CD4-positive, alpha-beta T cell treated with Interleukin-17A for 1 hour (primary cell): ENCODE data around the gene CACNA1A.

ENCODE experiments used
- DNase-seq: peaks from one replicate; pipeline ENCODE4 v3.0.0-alpha.2; 2020

CACNA1A gene

DNA sequence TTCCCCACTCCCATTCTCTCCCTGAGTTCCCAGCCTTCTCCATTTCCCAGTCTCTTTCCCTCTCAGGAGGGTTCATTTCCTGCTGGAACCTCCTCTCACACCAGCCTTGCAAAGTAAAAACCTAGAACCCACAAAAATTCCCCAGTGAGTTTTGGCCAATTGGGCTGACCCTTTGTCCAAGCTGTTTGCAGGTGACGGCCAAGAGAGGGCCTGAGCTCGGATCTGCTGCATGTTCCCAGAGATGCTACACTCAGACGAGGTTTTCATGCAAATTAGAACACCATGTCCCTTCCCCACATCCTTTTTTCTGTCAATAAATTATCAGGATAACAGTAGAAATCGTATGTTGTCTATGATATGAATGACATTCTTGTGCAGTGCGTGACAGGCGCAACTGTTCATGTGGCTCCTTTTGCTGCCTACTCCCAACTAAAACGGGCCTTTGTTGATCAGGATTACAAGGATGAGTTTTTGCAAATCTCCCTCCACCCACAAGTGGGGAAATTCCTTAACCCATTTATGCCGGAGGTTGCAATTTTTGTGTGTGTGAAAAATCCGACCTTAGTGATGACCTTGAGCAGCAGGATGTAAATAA is 149.5 kb downstream of the CACNA1A start:
- no peak for DNase-seq

DNA sequence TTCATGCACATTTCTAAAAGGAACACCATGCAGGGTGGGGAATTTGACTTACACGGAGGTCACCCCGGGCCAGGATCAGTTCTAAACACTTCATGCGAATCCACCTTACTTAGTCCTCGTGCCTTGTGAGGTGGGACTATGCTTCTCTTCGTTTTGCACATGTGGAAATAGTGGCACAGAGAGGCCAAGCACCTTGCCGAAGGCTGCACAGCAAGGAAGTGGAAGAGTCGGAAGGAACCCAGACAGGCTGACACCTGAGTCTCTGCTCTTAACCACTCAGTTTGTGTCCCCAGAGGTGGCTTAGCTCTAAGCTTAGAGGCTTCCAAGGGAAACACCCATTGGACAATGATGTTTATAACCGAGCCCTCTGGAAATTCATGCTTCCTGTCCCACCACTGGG is 150.1 kb downstream of the CACNA1A start:
- DNase-seq, result no peak

DNA sequence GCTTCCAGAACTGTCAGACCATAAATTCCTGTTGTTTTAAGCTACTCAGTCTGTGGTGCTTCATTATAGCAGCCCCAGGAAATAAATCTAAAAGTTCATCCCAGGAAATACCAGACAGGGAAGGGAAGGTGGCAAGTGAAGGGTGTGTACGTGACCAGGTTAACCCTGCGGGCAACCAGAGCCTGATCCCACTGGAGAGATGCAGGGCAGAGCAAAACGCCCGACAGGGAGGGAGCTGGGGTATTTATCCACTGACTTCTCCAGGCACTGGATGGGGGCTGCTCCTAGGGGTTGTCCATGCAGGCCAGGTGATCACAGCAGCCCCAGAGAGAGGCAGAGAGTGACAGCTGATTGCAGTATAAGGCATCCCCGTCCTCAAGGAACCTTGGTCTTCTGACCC is 150.9 kb downstream of the CACNA1A start:
- no peak for DNase-seq

DNA sequence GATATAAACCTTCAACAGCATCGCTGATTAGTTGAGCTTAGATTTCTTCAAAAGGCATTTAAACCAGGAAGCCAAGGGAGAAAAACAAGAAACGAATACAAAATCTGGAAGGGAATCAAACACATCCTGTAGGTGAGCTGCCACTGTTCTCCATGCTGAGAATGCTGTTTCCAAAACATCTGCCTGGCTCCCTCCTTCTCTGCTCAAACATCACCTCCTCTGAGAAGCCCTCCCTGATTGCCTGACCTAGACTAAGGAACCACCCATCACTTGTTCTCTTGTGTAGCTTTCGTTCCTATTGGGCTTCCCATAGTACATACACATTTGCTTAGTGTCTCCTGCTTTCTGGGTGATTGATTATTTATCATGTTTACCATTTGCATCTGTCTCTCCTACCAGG is 152.7 kb downstream of the CACNA1A start:
- no peak for DNase-seq

DNA sequence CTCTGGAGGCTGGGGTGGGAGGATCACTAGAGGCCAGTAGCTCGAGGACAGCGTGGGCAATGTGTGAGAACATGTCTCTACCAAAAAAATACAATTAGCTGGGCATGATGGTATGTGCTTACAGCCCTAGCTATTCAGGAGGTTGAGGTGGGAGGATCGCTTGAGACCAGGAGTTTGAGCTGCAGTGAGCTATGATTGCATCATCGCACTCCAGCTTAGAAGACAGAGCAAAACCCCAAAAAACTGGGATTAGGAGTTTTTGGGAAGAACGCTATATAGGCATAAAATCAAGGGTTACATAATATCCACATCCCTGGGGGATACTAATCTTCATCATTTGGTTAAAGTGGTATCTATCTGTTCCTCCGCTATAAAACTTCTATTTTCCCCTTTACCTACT is 155.5 kb downstream of the CACNA1A start:
- DNase-seq, result no peak

DNA sequence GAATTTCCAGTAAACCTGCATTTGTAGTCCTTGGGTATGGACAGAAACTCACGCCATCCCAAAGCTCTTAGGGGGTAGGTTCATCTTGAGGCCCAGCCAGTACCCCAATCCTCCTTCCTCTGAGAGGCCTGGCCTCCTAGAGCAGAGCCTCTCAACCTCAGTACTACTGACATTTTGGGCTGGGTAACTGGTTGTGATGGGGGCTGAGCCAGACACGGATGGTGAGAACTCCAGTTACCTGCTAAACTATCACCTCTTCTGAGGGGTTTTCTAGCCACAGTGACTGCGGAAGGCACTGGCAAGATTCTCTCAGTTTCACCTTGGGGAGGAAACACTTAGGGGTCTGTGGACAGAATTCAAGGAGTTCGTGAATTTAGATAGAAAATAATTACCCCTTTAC is 156.2 kb downstream of the CACNA1A start:
- no peak for DNase-seq

DNA sequence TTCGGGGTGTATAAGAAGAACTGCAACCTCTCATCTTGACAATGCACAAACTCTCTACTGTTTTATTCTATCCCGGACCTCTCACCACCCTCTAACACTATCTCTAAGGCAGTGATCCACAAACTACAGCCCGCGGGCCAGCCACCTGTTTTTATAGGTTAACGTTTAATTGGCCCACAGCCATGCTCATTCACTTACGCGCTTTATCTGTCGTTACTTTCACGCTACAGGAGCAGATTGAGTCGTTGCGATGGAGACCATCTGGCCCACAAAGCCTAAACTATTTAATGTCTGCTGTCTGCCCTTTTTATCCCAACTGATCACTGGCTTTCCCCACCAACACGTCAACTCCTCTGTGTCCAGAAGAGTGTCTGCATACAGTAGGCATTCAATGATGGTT is 158.9 kb downstream of the CACNA1A start:
- no peak for DNase-seq

DNA sequence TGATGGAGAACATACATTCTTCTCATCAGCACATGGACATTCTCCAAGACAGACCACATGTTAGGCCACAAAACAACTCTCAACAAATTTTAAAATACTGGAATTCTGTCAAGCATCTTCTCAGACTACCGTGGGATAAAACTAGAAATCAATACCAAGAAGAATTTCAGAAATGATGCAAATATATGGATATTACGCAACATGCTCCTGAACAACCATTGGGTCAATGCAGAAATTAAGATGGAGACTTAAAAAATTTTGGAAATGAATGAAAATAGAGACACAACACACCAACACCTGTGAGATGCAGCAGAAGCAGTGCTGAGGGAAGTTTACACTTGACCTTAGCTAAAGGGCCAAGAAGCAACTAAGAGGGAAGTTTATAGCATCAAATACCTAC is 162.8 kb downstream of the CACNA1A start:
- DNase-seq, result no peak

DNA sequence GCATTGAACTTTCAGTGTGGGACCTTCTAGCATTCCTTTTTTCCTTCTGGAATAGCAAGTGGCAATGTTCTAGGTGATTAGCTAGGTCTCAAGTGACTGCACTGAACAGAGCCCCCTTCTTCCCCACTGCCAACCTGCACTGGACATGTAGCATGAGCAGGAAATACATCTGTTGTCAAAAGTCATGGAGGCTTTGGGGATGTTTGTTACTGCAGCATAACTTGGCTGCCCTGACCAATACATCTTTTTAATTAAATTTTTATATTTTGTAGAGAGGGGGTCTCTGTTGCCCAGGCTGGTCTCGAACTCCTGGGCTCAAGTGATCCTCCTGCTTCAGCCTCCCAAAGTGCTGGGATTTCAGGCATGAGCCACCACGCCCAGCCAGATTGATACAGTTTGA is 163.6 kb downstream of the CACNA1A start:
- no peak for DNase-seq

DNA sequence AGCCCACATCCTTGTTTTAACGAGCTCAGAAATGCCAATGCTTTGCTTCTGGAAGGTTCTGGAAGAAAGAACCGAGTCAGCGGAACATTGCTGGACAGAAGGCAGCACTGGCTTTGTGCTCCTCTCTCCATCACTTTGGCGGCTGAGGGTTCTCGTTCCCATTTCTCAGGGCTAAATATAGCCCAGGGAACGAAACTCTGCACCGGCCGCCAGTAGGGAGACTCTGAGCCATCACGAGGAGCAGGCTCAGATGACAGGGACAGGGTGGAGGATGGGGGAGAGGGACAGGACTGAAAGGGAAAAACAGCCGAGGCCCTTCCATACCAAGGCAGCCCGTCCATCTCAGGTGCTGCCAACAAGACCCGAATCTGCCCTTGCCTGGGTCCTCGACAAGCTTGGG is 166.4 kb downstream of the CACNA1A start:
- no peak for DNase-seq

DNA sequence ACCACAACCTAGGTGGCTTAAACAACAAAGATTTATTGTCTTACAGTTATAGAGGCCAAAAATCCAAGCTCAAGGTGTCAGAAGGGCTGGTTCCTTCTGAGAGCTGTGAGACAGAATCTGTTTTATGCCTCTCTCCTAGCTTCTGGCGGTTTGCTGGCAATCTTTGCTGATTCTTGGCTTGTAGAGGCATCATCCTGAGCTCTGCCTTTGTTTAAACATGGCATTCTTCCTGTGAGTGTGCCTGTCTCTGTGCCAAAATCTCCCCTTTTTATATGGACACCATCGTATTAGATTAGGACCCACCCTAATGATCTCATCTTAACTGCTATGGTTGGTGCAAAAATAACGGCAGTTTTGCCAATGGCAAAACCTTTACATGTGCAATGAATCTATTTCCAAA is 169.1 kb downstream of the CACNA1A start:
- DNase-seq, result no peak

DNA sequence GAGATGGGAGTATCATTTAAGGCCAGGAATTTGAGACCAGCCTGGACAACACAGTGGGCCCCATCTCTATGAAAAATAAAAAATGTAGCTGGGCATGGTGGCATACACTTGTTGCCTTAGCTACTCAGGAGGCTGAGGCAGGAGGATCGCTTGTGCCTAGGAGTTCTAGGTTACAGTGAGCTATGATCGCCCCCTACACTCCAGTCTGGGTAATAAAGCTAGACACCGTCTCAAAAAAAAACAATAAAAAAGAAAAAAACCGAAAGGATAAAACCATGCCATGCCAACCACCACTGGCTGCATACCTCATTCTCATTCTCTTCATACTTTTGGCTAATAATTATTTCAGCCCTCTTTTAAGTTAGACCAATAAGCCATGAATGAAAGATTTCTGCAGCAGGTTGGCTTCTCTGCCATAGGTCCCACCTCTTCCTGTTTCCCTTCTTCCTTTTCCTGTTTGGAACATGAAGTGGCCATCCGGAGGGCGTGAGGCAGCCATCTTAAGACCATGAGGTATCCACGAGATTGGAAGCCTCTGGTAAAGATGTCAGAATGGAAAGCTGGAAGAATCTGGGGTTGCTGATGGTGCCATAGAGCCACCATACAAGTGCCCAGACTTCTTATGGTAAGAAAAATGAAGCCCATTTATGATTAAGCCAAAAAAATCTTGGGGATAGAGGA is 171.3 kb downstream of the CACNA1A start:
- no peak for DNase-seq

DNA sequence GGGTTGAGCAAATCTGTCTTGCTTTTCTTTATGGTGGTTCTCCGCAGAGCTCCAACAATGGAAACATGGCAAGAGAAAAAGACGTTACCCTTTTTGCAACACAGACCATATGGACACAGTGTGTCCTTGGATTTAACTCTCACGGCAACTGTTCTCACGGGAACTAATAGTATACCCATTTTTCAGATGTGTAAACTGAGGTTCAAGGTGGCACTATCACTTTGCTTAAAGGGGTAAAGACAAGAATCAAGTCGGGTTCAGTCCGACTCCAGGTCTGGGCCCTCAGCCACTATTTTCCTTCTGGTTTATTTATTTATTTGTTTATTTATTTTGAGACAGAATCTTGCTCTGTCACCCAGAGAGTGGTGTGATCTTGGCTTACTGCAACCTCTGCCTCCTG is 176.0 kb downstream of the CACNA1A start:
- no peak for DNase-seq

DNA sequence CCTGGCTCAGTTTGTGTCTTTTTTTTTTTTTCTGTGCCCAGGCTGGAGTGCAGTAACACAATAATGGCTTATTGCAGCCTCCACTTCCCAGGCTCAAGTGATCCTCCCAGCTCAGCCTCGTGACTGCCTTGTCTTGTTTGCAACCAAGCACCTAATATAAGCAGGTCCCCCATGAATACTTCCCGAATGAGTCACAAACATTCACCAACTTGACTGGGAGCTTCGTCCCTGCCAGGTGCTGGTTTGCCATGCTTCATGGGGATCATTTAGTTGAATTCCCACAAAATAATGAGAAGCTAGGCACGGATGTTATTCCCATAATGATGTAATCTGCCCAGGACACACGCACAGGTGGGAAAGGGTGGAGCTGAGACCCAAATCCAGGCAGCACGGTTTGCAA is 176.5 kb downstream of the CACNA1A start:
- DNase-seq, result no peak

DNA sequence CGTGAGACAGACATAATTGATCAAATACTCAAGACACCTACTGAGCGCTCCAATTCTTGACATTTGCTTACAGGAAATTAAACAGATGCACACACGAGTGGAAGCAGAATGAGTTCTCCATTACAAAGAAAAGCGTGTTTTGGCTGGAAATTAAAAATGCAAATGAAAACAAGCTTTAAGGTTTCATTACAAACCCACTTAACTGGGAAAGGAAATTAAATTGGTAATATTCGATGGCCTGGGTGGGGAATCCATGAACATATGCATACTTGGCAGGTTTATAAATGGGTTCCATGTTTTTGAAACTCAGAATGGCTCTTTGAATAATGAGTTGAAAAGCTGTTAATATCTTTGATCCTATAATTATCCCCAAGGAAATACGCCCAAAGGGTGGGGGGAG is 178.0 kb downstream of the CACNA1A start:
- no peak for DNase-seq

DNA sequence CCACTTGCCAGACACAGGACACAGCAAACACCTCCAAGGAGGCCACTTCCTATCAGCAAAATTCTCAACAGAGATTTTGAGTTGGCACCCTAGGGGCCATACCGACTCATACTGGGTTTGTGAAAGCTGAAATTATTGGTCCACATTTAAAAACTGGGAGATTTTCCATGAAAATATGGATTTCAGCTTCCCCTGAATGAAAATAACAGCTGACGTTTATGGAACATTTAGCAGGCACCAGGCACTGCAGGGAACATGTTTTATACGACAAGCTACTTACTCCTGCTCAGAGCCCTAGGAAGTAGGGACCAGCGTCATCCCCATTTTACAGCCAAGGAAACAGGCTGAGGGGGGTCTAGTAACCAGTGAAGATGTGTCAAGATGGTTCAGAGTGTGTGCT is 186.8 kb downstream of the CACNA1A start:
- DNase-seq, result no peak

DNA sequence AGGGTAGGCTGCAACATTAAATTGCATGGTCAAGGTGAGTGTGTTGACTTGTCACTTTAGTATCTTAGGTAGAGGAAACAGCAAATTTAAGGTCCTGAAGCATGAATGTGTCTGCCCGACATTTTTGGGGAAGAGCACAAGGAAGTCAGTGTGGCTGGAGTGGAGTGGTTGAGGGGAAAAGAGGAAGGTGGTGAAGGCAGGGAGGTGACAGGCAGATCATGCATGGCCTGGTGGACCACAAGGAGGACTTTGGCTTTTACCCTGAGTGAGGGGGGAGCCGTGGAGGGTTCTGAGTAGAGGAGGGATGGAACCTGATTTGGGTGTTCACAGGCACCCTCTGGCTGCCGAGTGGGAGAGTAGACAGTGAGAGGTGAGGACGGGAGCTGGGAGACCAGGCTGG is 188.1 kb downstream of the CACNA1A start:
- no peak for DNase-seq

DNA sequence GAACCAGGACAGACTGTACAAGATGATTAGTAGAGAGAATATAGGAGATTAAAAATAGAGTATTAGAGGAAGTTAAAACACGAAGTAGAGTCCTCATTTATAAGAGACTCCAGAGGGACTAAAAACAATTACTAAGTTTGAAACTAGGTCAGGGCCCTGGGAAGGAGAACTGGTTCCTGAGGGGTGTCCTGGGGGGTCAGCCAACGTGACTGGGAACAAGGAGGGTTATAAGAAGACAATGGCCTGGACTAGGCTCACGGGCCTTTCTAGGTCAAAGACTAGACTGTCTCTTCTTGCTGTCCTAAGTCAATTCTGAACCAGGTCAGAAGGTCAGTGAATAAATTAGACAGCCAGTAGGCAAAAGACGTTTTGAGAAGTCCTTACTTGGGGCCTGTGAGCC is 190.8 kb downstream of the CACNA1A start:
- DNase-seq, result no peak

DNA sequence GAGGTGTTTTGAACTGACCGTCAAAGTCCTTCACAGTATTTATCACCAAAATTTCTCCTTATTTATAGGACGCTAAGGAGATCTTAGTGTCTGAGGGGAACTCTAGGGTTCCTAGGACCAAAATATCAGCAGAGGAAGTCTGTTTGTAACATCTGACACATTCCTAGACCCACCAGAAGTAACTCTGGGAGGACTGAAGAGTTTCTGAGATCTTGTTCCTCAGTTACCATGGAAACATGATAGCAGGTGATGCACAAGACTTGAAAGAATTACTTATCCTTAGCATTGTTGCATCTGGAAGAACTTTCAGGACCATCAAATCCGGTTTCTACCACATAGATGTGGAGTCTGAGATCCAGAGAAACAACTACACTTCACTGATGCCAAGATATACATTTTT is 191.5 kb downstream of the CACNA1A start:
- DNase-seq, result no peak

DNA sequence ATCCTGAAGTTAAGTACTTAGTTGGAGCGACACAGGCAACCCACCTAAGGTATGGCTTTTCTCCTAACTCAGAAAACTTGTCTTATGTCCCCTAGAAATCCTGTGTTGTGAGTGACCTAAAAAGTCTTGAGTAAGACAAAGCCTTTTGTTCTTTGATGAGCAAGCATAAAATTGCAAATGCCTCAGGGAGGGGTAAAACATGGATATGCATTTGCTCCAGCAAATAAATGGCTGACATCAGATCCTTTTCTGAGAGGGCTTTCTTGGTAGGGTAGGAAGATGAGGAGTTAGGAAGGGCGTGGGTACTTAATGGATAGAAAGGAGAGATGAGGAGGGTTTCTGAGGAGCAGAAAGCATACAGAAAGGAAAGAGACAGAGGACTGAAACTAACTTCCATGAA is 192.4 kb downstream of the CACNA1A start:
- DNase-seq, result no peak

DNA sequence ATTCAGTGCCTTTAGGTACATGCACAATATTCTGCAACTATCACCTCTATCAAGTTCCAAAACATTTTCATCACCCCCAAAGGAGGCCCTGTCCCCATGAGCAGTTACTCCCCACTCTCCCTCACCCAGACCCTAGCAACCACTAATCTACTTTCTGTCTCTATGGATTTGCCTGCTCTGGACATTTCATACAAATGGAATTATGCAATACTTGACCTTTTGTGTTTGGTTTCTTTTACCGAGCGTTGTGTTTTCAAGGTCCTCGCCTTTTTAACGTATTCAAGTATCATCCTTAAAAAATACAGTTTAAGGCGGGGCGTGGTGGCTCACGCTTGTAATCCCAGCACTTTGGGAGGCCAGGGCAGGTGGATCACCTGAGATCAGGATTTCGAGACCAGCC is 196.4 kb downstream of the CACNA1A start:
- no peak for DNase-seq

DNA sequence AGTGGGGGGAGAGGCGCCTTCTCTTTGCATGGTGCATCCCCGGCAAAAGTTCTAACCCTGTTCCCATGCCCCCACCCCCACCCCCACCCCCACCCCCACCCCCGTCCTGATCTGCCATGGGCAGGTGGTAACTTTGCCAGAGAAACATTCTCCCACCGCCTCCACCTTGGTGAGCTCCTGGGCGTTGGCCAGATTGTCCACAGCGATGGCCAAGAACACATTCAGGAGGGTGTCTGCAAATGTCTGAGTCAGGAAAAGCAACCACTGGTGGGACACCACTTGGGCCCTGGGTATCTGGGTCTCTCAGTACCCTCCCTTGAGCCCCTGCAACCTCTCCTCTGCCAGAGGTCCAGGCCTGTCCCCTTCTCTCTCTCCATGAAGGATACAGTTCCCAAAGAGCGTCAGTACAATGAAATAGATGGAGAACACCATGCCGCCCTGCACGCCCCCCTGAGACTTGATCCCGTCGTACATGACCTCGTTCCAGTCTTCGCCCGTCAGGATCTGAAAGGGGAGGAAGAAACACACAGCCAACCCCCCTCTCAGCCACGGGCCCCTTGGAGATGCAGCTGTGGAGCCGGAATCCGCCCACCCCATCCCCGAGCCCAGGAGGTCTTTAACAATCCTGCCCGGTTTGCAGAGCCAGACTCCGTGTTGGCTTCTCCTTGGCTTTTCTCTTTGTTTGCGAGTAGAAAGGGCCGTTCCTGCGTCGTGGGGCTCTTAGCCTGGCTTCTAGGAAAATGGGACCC is 202.7 kb downstream of the CACNA1A start:
- DNase-seq, result no peak

DNA sequence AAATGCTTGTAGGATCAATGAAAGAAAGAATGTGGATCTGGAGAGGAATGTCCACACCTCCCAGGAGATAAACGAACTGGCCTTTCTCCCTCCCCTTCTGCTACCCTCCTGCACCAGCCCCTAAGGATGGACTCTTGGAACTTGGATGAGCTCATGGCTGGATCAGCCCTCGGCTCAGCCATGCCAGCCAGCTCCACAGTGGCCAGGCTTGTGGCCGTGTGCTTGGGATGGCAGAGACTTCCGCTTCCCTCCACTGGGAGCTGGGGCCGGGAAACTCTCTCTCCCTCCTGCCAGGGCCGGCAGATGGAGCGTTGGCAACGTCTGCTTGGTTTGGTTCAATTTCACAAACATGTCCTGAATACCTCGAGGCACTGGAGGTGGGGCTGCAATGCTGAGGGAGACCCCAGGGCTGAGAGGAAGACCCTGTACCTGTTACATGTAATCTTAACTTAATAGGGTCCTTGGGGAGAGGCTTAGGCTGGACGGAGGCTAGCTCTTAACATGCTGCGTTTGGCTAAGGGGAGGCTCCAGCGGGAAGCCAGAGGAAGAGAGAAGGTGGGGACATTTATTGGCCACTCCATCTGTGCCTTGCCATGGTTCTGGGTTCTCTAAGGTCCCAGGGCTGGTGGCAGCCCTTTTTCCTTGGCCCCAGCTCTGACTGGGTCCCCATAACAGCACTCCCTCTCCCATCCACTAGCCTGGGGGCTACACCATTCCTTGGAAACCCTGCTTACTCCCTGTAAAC is 203.6 kb downstream of the CACNA1A start:
- no peak for DNase-seq
